ENCODE results near the gene TTC7B.

Gene TTC7B

DNA sequence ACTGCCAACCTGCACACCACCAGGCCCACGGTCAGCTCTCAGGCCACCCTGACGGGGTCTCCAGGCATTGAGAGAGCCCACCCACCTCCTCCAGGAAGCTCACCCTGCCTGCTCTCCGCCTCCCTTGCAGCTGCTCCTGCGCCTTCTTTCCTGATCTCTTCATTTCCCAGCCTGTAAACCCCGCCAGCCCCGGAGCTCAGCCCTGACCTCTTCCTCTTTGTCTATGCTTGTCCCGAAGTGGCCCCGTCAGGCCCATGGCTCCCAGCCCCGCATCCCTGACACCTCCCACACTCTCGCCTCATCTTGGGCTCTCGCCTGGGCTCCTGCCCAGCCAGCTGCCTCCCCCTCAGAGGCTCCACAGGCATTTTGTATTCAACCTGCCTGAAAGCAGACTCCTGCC, 280.1 kb downstream of the TTC7B start:
- TF ChIP-seq, protein P1, sequence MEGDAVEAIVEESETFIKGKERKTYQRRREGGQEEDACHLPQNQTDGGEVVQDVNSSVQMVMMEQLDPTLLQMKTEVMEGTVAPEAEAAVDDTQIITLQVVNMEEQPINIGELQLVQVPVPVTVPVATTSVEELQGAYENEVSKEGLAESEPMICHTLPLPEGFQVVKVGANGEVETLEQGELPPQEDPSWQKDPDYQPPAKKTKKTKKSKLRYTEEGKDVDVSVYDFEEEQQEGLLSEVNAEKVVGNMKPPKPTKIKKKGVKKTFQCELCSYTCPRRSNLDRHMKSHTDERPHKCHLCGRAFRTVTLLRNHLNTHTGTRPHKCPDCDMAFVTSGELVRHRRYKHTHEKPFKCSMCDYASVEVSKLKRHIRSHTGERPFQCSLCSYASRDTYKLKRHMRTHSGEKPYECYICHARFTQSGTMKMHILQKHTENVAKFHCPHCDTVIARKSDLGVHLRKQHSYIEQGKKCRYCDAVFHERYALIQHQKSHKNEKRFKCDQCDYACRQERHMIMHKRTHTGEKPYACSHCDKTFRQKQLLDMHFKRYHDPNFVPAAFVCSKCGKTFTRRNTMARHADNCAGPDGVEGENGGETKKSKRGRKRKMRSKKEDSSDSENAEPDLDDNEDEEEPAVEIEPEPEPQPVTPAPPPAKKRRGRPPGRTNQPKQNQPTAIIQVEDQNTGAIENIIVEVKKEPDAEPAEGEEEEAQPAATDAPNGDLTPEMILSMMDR (IDR thresholded peaks at IDR 0.05; ENCODE audit: insufficient read depth, low read depth, low read length, missing control alignments) = no peak
- DNase-seq (ENCODE audit: low read depth) = no peak
- no peak overlapping the region for H3K4me3 ChIP-seq (ENCODE audit: low read depth, low read length)

DNA sequence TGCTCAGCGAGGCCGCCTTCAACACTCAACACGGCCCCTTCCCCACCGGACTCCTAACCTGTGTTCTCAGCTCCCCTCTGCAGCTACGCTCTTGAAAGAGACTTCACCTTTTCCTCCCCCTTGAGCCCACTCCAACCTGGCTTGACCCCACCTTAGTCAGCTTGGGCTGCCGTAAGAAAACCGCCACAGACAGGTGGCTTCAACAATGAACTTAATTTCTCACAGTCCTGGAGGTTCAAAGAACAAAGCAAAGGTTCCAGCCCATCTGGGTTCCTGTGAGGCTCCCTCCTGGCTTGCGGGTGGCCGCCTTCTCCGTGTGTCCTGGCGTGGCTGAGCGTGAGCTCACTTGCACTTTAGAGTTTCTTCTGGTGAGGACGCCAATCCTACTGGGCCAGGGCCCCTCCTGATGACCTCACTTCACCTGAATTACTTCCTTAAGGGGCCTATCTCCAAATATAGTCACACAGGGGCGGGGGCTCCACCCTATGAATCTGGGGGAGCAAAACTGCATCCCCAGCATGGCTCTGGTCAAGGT, 280.6 kb downstream of the TTC7B start:
- no peak overlapping the region for H3K4me3 ChIP-seq (ENCODE audit: low read depth, low read length)
- DNase-seq (ENCODE audit: low read depth) = no peak

DNA sequence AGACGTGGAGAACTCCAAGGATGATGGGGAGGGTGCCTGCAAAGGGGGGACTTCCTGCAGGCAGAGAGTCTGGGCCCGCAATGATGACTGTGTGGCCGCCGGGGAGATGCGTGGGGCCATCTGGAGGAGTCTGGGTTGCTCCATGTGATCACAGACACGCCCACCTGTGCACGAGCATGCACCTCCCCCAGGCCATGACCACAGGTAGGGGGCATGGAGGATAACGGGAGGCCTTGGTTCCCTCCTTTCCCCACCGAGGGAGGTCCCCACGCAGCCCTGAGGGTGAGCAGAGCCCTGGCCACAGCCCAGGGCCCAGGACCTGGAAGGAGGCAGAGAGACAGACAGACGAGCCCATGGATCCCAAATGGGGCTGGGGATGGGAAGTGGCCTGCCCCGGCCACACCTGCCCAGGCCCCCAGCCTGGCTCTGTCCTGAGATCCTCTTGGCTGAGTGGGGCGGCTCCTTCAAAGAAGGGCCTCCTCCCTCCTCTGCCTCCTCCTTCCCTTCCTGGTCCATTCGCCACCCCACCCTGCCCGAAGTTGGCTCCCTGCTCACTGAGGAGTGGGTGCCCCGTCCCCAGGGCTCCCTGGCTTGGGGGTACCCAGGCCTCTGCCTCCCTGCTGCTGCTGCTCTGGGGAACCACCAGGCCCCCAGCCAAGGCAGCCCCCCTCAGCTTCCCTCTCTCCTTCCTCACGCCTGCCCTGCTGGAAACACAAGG, 281.2 kb downstream of the TTC7B start:
- H3K4me3 ChIP-seq (ENCODE audit: low read depth, low read length) = no peak overlapping the region
- DNase-seq (ENCODE audit: low read depth) = no peak
- TF ChIP-seq, protein P1 (IDR thresholded peaks at IDR 0.05; ENCODE audit: insufficient read depth, low read depth, low read length, missing control alignments) = no peak

More for the DNA sequence above, 280.6 kb downstream of the TTC7B start:
- TF ChIP-seq, protein P1 (IDR thresholded peaks at IDR 0.05; ENCODE audit: insufficient read depth, low read depth, low read length, missing control alignments) = no peak

DNA sequence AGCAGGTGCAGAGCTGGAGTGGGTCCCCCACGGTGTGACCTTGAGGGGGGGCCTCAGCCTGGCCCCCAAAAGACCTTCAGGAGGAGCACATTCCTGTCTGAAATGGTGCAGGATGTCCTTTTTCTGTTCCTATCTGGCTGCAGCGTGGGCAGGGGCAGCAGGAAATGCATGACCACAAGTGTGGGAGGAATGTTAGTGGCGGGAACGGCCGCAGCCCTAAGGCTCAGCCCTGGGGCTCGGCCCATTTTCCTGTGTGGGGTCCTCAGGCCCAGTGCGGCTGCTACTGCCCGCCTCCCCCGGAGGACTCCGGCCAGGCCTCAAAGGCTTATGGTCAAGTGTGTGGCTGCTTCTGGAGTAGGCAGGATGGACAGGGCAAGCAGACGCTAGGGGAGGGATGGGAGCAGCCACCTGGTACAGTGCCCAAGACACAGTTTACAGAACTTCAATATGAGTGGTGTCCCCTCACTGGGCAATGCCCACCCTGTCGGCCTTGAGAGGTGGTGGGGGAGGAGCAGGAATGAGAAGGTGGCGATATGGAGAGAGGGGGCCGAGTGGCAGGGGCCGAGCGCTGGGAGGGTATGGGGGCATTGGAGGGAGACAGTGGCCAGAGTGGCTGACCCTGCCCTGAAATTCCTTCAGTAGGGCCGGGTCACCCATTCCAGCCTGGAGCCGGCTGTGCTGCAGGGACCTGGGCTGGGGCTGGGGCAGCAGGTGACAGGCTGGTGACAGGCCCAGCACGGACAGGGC, 282.0 kb downstream of the TTC7B start:
- TF ChIP-seq, protein P1 (IDR thresholded peaks at IDR 0.05; ENCODE audit: insufficient read depth, low read depth, low read length, missing control alignments) = no peak
- DNase-seq (ENCODE audit: low read depth) = no peak
- no peak overlapping the region for H3K4me3 ChIP-seq (ENCODE audit: low read depth, low read length)

DNA sequence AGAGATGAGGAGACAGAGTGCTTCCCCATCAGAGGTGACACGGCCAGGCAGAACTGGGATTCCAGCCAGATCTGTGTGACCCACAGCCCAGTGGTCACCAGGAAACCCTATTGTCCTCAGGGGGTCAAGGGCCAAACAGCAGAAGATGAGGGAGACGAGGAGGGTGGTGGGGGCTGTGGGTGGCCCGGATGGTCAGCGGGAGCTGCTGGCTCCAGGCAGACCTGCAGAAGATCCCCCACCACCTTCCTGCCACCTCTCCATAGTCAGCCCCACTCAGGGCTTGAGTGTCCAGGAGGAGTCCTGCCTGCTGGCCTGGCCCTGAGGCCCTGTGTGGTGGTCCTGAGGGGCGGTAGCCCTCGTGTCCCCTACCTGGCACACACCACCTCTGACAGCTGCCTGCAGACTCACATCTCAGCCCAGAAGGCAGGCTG, 282.6 kb downstream of the TTC7B start:
- no peak overlapping the region for H3K4me3 ChIP-seq (ENCODE audit: low read depth, low read length)
- no peak for DNase-seq (ENCODE audit: low read depth)
- TF ChIP-seq, protein P1 (IDR thresholded peaks at IDR 0.05; ENCODE audit: insufficient read depth, low read depth, low read length, missing control alignments) = no peak

DNA sequence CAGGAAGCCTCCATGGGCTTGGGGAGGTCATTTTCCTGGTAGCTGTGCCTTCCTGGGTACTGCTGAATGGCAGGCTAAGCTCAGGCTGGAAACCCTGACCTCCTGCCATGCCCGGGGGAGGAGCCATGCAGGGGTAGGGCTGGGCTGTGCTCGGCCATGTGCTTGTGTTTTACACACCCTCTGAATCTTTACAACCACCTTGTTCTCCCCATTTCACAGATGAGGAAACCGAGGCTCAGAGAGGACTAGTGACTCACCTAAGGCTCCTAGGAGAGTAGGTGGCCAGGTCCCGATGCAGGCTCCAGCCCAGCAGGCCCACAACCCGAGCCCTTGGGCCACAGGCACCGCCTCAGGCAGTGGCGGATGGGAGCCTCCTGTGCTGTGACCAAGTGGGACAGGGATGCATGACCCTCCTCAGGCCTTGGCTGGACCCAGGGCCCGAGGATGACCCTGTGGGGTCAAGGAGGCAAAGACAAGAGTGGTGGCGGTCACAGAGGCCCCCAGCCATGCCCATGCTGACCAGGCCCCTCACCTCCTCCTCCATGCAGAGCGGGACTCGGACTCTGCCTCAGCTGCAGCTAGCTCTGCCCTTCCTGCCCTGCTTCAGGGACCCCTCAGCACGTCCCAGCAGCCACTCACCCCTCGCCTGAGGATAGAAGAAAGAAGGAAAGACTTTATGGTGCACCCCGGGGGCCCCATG, 283.3 kb downstream of the TTC7B start:
- no peak overlapping the region for H3K4me3 ChIP-seq (ENCODE audit: low read depth, low read length)
- TF ChIP-seq, protein P1 (IDR thresholded peaks at IDR 0.05; ENCODE audit: insufficient read depth, low read depth, low read length, missing control alignments) = no peak
- DNase-seq (ENCODE audit: low read depth) = no peak
